ENCODE measurements around the gene TRAM2.
"Not testable (repeated sequence)": the region's sequence is repeated elsewhere in the genome, so short reads cannot be mapped to it uniquely, and the experiment has no call there.

Gene TRAM2

DNA sequence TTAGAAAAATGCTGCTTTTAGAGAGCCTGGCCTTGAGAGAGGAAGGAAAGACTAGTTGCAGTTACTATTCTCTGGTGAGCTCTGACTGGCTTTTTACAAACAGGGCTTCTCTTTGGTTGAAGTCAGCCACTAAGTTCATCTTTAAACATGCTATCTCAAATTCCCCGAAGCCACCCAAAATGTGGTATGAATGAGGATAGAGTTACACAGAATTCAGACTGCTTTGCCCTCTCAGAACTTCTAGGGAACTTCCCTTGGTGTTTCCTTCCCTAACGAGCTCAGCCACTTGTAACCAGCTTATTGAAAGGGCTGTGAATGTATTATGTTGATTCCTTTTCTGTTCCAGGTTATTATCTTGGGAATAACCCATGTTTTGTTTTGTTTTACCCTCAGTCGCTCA lies 83.2 kb downstream of the TRAM2 start:
- no peak for DNase-seq (ENCODE audit: low read depth in 2 of 2)

- no peak for DNase-seq (ENCODE audit: low read depth in 2 of 2)
These were observed 85.4 kb downstream of the TRAM2 start for GRCh38 chr6:52491203-52492069.

GRCh38 chr6:52489881-52490280 lies 87.0 kb downstream of the TRAM2 start:
- DNase-seq (ENCODE audit: low read depth in 2 of 2), result no peak

DNA sequence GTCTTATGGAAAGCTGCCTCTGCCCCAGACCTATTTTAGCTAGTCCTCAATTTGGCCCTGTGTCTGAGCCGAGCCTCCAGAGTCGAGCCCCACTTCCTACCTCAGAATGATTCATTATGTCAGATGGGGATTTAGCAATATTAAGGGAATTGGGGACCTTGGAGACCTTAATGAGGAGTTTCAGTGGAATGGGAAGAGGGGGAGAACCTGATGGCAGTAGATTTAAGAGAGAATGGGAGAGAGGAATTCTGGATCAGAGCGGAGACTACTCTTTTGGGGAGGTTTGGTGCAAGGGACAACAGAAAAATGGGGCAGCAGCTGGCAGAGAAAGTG lies 93.2 kb downstream of the TRAM2 start:
- DNase-seq (ENCODE audit: low read depth in 2 of 2), result no peak

GRCh38 chr6:52482903-52483670 lies 93.8 kb downstream of the TRAM2 start:
- DNase-seq (ENCODE audit: low read depth in 2 of 2), result no peak

DNA sequence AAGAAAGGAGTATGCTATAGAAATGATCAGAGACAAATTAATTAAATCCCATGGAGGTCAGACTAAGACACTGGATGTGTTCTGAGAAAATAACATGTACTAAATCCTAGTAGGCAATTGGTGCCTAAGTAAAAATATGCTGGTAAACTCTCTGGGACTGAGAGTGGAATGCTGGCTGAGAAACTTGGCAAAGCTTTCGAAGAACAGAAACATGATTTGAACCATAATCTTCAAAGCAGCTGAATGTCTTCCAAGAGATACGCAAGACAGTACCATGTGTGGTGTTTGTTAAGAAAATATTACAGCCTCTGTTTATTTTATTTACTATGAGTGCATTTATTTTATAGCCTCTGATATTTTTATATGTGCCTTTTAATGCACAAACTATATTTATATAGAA lies 101.6 kb downstream of the TRAM2 start:
- DNase-seq (ENCODE audit: low read depth in 2 of 2), result no peak

GRCh38 chr6:52474173-52474572 lies 102.7 kb downstream of the TRAM2 start:
- no peak for DNase-seq (ENCODE audit: low read depth in 2 of 2)

DNA sequence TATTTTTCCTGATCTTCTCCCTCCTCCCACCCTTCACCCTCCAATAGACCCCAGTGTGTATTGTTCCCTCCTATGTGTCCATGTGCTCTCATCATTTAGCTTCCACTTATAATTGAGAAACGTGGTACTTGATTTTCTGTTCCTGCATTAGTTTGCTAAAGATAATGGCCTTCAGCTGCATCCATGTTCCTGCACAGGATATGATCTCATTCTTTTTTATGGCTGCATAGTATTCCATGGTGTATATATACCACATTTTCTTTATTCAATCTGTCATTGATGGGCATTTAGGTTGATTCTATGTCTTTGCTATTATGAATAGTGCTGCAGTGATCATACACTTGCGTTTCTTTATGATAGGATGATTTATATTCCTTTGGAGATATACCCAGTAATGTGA lies 115.7 kb downstream of the TRAM2 start:
- not testable (repeated sequence) for DNase-seq (ENCODE audit: low read depth in 2 of 2)

DNA sequence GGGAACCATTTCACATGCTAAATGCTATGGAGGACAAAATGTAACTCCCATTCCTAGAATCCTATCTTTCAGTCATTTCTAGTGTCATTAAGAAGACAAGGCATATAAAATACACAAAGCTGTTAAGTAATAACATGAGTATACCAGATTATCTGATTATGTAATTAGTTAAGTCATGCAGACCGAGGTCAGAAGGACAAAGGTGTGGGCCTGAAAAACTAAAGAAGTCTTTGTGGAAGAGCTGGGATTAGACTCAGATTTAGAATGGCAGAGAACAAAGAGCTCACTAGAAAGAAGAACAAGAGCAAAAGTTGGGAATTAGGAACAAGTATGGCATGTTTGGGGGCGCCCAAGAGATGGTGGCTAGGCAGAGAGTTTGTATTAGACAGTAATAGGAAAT lies 119.8 kb downstream of the TRAM2 start:
- DNase-seq (ENCODE audit: low read depth in 2 of 2), result no peak

GRCh38 chr6:52454556-52454955 lies 122.3 kb downstream of the TRAM2 start:
- DNase-seq (ENCODE audit: low read depth in 2 of 2), result no peak
